Erythroblast (primary cell): ENCODE measurements around the gene ASB2.

ENCODE experiments used
- DNase-seq, 2 experiments: peaks; one replicate each; lab custom pipeline; 2025; lab: John Stamatoyannopoulos, UW
- GATA1 ChIP-seq: IDR thresholded peaks from 2 replicates; pipeline ENCODE4 v1.6.1; 2011; ENCODE audit warnings: low read depth, mild to moderate bottlenecking, control low read depth, low read length, moderate library complexity
- POLR2A ChIP-seq: IDR thresholded peaks from 2 replicates; pipeline ENCODE4 v1.6.1; 2011; ENCODE audit warnings: mild to moderate bottlenecking, low read length

ASB2 gene

DNA sequence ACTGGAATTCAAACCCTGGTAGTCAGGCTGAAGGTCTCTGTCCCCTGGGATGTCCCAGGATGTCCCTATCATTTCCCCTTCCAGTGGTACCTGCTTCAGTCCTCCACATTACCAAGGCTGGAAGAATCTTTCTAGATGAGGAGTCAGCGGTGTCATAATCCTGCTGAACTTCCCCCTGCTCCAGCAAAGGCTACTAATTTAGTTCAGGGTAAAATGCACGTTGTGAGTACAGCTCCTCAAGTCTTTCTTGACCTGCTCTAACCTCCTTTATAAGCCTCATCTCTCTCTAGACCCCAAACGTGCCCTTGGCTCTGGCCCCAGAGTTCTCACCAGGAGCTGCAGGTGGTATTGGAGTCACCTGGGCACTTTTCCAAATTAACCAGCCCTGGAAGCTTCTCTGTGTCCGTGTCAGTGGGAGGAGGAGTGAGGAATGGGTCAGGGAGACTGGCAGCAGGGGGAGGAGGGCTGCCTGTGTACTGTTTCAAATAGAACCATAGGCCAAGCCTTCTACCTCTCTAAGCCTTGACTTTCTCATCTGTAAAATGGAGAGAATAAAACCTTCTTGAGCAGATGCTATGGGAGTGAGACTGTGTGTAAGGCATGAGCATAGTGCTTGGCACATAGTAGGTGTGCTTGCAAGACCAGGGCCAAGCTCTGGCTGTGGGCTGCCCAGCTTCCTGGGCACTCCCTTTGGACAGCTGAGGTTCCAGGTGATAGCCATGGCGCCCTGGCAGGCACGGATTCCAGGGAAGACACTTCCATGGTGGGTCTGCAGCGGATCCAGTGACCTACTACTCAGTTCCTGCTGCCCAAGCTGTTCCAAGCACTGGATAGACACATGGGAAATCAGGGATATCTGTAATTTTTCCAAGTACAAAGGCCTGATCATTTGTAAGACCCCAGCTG lies 24.5 kb downstream of the ASB2 start:
- TF ChIP-seq POLR2A (no peak), GATA1 (no peak)
- no peak for DNase-seq

GRCh38 chr14:93950948-93951634 lies 25.3 kb downstream of the ASB2 start:
- DNase-seq, result no peak
- no peak for TF ChIP-seq GATA1
- no peak for TF ChIP-seq POLR2A

DNA sequence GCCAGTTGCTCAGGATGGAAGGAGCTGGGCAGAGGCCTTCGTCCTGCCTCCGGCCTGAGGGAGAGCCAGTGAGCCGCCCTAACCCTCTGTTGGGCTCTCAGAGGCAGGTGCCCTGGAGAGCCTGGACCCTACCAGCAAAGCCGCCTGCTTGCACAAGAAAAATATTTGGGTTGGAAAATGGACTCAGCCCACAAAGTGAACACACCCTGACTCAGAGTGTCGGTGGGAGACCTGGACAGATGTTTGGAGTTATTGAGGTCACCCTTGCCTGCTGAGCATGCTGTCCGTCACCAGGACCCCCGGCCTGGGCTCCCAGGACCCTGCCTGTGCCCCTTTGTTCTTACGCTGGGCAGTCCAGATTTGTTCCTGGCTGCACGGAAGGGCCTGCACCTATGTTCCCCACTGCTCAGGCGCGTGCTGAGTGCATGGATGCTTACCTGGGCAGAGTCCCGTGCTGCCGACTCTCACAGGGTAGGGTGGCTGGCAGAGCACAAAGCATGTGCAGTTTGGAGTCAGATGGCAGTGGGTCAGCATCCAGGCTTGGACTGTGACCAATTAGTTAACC lies 26.8 kb downstream of the ASB2 start:
- no peak for TF ChIP-seq POLR2A
- TF ChIP-seq GATA1, result no peak
- no peak for DNase-seq

GRCh38 chr14:93947282-93947681 lies 29.1 kb downstream of the ASB2 start:
- no peak for DNase-seq
- TF ChIP-seq POLR2A, result no peak
- TF ChIP-seq GATA1, result no peak

GRCh38 chr14:93946541-93947090 lies 29.8 kb downstream of the ASB2 start:
- TF ChIP-seq POLR2A, result no peak
- no peak for DNase-seq

GRCh38 chr14:93946104-93946503 lies 30.3 kb downstream of the ASB2 start:
- no peak for TF ChIP-seq POLR2A
- no peak for DNase-seq

GRCh38 chr14:93945070-93945399 lies 31.3 kb downstream of the ASB2 start:
- TF ChIP-seq POLR2A (no peak), GATA1 (no peak)
- DNase-seq, result no peak

GRCh38 chr14:93944348-93945069 lies 31.9 kb downstream of the ASB2 start:
- DNase-seq, result no peak

GRCh38 chr14:93943930-93944329 lies 32.4 kb downstream of the ASB2 start:
- TF ChIP-seq POLR2A (no peak), GATA1 (no peak)
- DNase-seq, result no peak

More at GRCh38 chr14:93944348-93945069, 31.9 kb downstream of the ASB2 start:
- no peak for TF ChIP-seq POLR2A
- no peak for TF ChIP-seq GATA1

GRCh38 chr14:93943052-93943451 lies 33.3 kb downstream of the ASB2 start:
- TF ChIP-seq POLR2A (no peak), GATA1 (no peak)
- no peak for DNase-seq

- TF ChIP-seq GATA1 (no peak), POLR2A (no peak)
- no peak for DNase-seq
Observed at GRCh38 chr14:93941293-93941910, 35.0 kb downstream of the ASB2 start.

- TF ChIP-seq POLR2A (no peak), GATA1 (no peak)
- DNase-seq, result no peak
Observed at GRCh38 chr14:93940437-93940836, 35.9 kb downstream of the ASB2 start.
